ENCODE measurements around the gene VMAC. TPM values are rescaled to one million over a fixed set of nuclear protein-coding genes. Genes with fewer than 3 reads are reported as not detected.

Gene VMAC
- polyA plus RNA-seq, 3 donors: 4.4 to 4.7 (median 4.5) TPM

DNA sequence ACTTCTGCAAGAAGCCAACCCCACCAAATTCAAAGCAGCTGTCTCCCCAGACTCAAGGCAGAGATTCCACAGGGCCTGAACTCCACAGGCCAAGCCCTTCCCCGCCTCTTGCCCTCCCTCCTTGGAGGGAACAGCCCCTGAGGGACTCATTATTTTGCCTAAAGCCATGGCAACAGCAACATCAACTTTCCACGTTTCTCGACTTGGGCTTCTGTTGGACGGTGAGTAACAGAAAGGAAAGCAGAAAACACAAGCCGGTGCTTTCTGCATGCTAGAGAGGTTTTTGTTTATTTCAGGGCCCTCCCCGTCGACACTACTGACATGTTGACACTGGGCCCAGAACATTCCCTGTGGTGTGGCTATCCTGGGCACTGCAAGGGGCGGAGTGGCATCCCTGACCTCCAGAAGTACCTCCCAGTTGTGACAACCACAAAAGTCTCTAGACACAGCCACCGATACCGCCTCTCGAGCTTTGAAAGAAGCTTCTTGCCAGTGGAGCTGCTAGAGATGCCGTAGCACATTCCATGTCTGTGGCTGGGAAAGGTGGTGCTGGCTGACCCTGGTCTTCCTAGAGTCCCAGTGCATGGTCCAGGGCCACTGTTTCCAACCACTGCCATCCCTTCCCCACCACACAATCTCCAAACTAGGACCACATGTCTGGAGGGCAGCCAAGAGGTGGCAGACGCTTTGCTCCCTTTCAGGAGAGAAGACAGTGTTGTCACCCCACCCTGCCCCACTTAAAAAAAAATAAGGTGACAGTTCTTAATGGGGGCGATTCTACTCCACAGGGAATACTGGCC lies 22.2 kb downstream of the VMAC start:
- no peak for DNase-seq (ENCODE audit: low read depth in 3 of 3, low spot score in 2 of 3)

DNA sequence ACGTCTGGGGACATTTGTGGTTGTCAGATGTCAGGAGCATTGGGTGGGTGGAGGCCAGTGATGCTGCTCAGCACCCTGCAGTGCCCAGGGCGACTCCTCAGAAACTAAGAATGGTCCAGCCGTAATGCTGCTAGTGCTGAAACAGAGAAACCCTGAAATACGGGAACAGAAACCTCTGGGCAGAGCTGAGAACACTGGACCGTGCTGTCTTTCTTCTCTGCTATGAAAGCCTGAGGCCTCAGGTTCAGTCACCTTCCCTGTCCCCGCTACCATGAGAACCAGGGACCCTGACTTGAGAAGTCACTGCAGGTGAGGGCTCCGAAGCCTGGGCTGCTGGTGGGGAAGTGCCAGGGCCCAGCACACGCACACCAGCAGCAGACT lies 22.8 kb downstream of the VMAC start:
- DNase-seq (ENCODE audit: low read depth in 3 of 3, low spot score in 2 of 3): no peak

DNA sequence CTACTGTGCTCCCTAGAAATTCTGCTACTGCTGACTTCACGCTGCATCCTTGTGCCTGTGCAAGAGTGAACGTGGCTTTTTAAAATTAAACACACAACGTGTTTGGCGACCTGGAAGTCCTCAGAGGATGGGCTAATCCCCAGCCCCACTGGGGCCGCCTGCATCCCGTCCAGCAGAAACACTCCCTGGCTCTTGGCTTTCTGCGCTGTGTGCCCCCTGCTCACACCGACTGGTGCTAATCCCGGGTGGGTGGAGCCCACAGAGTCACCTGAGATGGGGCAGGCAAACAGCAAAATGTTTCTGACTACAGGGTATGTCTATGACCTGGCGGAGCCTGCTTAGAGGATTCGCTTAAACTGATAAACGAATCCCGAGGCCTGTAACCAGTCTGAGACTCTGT lies 24.5 kb downstream of the VMAC start:
- DNase-seq (ENCODE audit: low read depth in 3 of 3, low spot score in 2 of 3): no peak

DNA sequence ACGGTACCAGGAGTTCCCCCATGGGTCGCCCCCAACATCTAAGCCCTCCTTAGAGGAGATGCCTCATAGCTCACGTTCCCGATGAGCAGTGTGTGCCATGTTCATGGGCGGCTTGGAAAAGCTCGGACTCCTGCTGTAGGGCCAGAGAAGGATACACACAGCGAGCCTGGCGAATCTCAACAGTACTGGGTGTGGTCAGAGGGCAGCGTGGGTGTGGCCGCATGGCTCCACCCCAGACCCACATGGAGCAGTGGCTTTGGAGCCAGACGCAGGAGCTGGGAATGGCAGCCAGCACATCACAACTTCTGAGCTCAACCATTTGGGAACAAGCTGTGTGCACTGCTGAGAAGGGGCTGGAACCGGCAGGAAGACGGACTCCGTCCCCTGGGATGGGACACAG lies 25.0 kb downstream of the VMAC start:
- DNase-seq (ENCODE audit: low read depth in 3 of 3, low spot score in 2 of 3): no peak

- DNase-seq (ENCODE audit: low read depth in 3 of 3, low spot score in 2 of 3): no peak
Measured at GRCh38 chr19:5931251-5931650, 26.6 kb downstream of the VMAC start.

DNA sequence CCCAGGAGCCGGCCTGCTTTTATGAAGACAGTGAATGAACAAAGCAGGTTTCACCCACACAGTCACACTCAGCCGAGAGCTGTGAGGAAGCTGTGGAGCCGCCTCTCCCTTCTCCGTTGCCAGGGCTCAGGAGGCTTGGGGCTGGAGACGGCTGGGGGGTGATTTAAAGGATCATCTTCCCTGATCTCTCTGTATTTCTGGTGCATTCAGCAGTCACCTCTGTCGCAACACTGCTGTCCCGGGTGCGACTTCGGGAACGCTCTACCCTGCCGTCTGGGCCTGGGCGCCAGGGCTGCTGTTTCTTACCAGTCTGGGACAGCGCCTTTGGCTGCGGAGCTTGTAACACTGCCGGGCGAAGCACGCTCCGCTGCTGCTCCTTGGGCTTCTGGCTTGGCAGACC lies 27.5 kb downstream of the VMAC start:
- DNase-seq (ENCODE audit: low read depth in 3 of 3, low spot score in 2 of 3): no peak

- no peak for DNase-seq (ENCODE audit: low read depth in 3 of 3, low spot score in 2 of 3)
Measured at GRCh38 chr19:5932609-5933262, 28.1 kb downstream of the VMAC start.

GRCh38 chr19:5933391-5934068 lies 28.9 kb downstream of the VMAC start:
- no peak for DNase-seq (ENCODE audit: low read depth in 3 of 3, low spot score in 2 of 3)

DNA sequence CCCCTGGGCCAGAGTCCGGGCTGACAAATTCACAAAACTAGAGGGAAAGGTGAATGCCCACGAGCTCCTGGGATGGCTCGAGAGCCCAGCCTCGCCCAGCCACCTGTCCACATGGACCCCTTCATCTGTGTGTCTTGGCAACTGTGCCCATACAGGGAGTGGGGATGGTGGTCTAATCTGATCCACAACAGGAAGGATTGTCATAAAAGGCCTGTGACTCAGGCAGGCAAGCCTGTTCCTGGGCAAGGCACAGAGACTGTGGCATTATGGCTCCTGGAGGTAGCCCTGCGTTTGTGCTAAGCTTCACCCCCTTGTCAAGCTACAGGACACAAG lies 29.4 kb downstream of the VMAC start:
- no peak for DNase-seq (ENCODE audit: low read depth in 3 of 3, low spot score in 2 of 3)

DNA sequence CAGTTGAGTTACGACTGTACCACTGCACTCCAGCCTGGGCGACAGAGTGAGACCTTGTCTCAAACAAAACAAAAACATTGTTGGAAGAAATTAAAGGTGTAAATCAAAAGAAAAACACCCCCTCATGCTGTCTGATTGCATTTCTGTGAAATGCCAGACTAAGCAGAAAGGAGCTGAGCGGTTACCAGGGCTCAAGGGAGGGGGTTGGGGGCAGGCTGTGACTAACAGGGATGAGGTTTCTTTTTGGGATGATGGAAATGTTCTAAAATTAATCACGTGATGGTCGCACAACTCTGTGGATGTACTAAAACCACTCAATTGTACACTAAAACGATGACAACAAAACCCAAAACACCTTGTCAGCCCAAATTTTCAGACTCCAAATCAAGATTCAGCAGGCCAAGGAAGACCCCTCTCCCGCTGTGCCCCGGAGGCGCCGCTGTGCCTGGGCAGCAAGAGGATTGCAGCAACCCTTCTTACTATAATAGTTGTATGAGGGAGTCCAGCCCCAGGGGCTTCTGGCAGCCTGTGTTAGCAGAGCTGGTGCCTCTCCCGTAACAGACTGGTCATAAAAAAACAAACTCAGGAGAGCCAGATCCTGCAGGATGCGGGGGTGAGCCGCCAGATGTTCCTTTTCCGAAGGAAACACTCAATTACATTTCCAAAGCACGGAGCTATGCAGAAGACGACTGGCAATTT lies 30.3 kb downstream of the VMAC start:
- no peak for DNase-seq (ENCODE audit: low read depth in 3 of 3, low spot score in 2 of 3)

GRCh38 chr19:5935473-5936291 lies 31.0 kb downstream of the VMAC start:
- DNase-seq (ENCODE audit: low read depth in 3 of 3, low spot score in 2 of 3): no peak

DNA sequence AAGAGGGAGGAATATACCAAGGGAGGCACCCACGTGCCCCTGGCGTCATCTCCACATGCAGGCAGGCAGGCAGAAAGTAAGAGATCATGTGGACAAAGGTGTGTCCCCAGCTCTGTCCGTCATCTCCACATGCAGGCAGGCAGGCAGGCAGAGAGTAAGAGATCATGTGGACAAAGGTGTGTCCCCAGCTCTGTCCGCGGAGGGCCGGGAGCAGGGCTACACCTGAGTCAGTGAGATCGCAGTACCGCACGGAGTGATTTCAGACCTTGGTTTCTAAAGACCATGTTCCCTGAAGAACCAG lies 31.6 kb downstream of the VMAC start:
- DNase-seq (ENCODE audit: low read depth in 3 of 3, low spot score in 2 of 3): no peak

DNA sequence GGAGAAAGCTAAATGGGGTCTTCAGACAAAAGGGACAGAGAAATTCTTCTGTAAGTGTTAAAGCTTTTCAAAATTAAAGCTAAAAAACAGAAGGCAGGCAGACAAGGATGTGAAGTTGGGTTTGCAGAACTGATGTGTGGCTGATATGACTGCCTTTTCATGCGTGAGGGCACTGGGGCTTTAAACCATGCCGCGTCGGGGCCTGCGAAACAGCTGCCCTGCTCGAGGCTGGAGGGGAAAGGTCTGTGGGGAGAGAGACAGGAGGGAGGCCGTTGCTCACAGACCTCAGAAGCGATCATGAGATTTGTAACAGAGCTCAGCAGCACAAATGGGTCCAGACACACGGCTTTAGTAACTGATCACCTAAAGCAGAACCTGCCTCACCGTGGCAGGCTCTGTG lies 32.9 kb downstream of the VMAC start:
- no peak for DNase-seq (ENCODE audit: low read depth in 3 of 3, low spot score in 2 of 3)

GRCh38 chr19:5940260-5941208 lies 35.9 kb downstream of the VMAC start:
- DNase-seq (ENCODE audit: low read depth in 3 of 3, low spot score in 2 of 3): no peak

DNA sequence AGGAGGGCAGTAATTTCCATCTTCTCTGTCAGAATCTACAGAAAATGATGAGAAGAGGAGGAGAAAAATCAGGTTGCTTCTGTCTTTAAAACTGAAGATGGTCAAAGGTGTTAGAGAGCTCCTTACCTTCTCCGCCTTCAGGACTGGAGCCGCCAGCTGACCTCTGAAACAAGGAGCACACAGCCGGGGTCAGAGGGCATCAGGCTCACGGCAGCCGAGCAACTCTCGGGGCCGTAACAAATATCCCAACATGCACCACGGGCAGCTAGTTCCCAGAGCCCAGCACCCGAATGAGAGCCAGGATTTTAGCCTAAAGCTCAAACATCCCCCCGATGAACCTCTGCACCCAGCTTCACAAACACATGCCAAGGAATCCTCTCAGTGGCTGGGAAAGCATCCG lies 37.0 kb downstream of the VMAC start:
- DNase-seq (ENCODE audit: low read depth in 3 of 3, low spot score in 2 of 3): no peak

- DNase-seq (ENCODE audit: low read depth in 3 of 3, low spot score in 2 of 3): no peak
Measured at GRCh38 chr19:5943045-5943444, 38.4 kb downstream of the VMAC start.

GRCh38 chr19:5943623-5944022 lies 39.0 kb downstream of the VMAC start:
- DNase-seq (ENCODE audit: low read depth in 3 of 3, low spot score in 2 of 3): no peak

DNA sequence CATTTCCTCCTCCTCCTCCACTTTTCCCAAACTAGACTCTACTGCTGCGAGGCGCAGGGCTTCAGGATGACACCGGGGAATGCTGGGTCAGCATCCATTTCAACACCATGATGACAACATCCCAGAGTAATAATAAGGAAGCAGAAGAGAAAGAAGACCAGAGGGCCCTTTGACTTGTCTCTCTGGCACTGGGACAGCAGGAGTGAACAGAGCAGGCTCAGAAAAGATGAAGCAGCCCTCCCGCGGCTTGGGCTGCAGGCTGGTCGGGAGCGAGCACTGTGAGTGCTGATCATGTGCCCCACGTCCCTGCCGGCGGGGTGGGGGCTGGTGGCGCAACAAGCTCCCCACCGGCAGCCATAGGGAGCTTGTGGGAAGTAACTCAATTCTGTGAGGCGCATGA lies 42.8 kb downstream of the VMAC start:
- no peak for DNase-seq (ENCODE audit: low read depth in 3 of 3, low spot score in 2 of 3)

DNA sequence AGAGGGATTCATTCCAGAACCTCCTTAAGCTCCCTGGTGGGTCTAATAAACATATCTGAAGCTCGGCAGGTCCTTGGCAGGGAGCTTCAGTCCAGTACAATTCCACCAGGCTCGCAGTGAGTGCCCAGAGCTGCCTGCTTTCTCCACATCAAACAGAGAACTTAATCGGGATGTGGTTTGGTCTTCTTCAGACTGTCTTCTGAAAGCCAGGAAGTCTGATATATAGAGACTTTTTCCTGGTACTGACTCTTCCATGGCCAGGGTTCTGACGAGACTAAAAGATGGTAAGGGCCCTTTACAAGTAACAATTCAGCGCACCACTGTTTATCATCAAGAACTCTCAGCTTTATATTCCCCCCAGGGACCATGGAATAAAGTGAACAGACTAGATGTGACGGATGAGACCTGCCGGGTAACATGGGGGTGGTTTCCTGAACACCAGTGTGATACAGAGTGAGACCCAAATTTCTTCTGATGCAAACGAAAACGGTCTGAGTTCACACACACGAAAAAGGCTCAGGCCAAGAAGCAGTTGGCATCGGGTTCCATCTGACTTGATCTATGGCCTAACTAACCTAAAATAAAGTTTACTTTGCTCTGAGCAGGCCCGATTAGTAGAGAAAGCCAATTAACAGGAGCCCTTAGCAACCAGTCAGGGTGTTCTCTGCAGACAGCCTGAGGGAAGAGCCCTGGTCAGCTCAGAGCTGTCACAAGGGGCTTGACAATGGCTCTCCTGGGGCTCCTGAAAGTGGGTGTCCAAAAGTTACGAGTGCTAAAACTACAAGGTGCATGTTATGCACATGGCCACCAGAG lies 44.3 kb downstream of the VMAC start:
- DNase-seq (ENCODE audit: low read depth in 3 of 3, low spot score in 2 of 3): no peak

Measured in right renal cortex interstitium (tissue), 3 donors.